Neural progenitor cell (in vitro differentiated cells): ENCODE measurements around the gene SLC37A4. TPM values are rescaled to one million over a fixed set of nuclear protein-coding genes. Genes with fewer than 3 reads are reported as not detected.

ENCODE experiments used
- DNase-seq: peaks from one replicate; pipeline ENCODE4 v3.0.0-alpha.2; 2016; ENCODE audit warnings: low spot score
- H2AFZ ChIP-seq: fragments of 200-600 bp; sonication (generic); replicated peaks from 2 replicates; pipeline ENCODE4 v1.6.1; 2016; ENCODE audit warnings: antibody characterized with exemption
- H3F3A ChIP-seq: fragments of 200-600 bp; sonication (generic); 2 replicates; pipeline ENCODE4 v1.6.1; 2016; ENCODE audit warnings: antibody characterized with exemption, low read depth
- H3K27ac ChIP-seq: fragments of 200-600 bp; sonication (generic); 2 replicates; pipeline ENCODE4 v1.5.1; 2016; ENCODE audit warnings: mild to moderate bottlenecking
- H3K27me3 ChIP-seq: fragments of 200-600 bp; sonication (generic); 2 replicates; pipeline ENCODE4 v1.6.1; 2016; ENCODE audit warnings: mild to moderate bottlenecking, moderate library complexity
- H3K36me3 ChIP-seq: fragments of 200-600 bp; sonication (generic); 2 replicates; pipeline ENCODE4 v1.5.1; 2016
- H3K4me1 ChIP-seq: fragments of 200-600 bp; sonication (generic); 2 replicates; pipeline ENCODE4 v1.6.1; 2016; ENCODE audit warnings: mixed run types
- H3K4me2 ChIP-seq: fragments of 200-600 bp; sonication (generic); 2 replicates; pipeline ENCODE4 v1.6.1; 2016
- H3K4me3 ChIP-seq: fragments of 200-600 bp; sonication (generic); 2 replicates; pipeline ENCODE4 v1.5.1; 2016
- H3K79me2 ChIP-seq: fragments of 200-600 bp; sonication (generic); 2 replicates; pipeline ENCODE4 v1.6.1; 2016; ENCODE audit warnings: low read depth
- H3K9ac ChIP-seq: fragments of 200-600 bp; sonication (generic); 2 replicates; pipeline ENCODE4 v1.6.1; 2016
- H3K9me3 ChIP-seq: fragments of 200-600 bp; sonication (generic); 2 replicates; pipeline ENCODE4 v1.5.1; 2016; ENCODE audit warnings: low read depth
- H4K20me1 ChIP-seq: fragments of 200-600 bp; sonication (generic); 2 replicates; pipeline ENCODE4 v1.6.1; 2016; ENCODE audit warnings: low read depth
- H3K27ac Mint-ChIP-seq: 3 replicates; pipeline ENCODE4 v1.8.0; 2021; ENCODE audit warnings: mixed read lengths
- H3K27me3 Mint-ChIP-seq: 2 replicates; pipeline ENCODE4 v1.8.0; 2022; ENCODE audit warnings: low read depth, mild to moderate bottlenecking, inconsistent platforms, moderate library complexity, mixed read lengths; ENCODE audit not compliant: insufficient read depth
- H3K36me3 Mint-ChIP-seq: 3 replicates; pipeline ENCODE4 v1.8.0; 2021; ENCODE audit warnings: mixed read lengths
- H3K4me1 Mint-ChIP-seq: 3 replicates; pipeline ENCODE4 v1.8.0; 2021; ENCODE audit warnings: mixed read lengths
- H3K4me3 Mint-ChIP-seq: 3 replicates; pipeline ENCODE4 v1.8.0; 2021; ENCODE audit warnings: mild to moderate bottlenecking, moderate library complexity, mixed read lengths
- H3K9me3 Mint-ChIP-seq: 3 replicates; pipeline ENCODE4 v1.8.0; 2020; ENCODE audit warnings: mixed read lengths
- EZH2 ChIP-seq: fragments of 200-600 bp; sonication (generic); IDR thresholded peaks from 2 replicates; pipeline ENCODE4 v1.6.1; 2017; ENCODE audit warnings: antibody characterized with exemption, mild to moderate bottlenecking, moderate library complexity
- EZH2phosphoT487 ChIP-seq: fragments of 200-600 bp; sonication (generic); IDR thresholded peaks from 2 replicates; pipeline ENCODE4 v1.6.1; 2017; ENCODE audit warnings: antibody characterized with exemption
- microRNA-seq: library from miRNA; unstranded; fragments of <30 nt; microRNA quantifications from one replicate; pipeline ENCODE4, GENCODE V29; 2016
- small RNA-seq: library from RNA; depleted of rRNA; stranded (forward); fragments of <200 nt; gene quantifications from one replicate; pipeline ENCODE3, GENCODE V24; 2015
- total RNA-seq: library from RNA; depleted of rRNA; stranded (reverse); fragments of >200 nt; gene quantifications from 2 replicates; pipeline ENCODE4 v1.2.3, GENCODE V29; 2015; ENCODE audit warnings: low replicate concordance
- TF ChIP-seq, protein P1 (sequence below): fragments of 200-600 bp; sonication (generic); IDR thresholded peaks from 2 replicates; pipeline ENCODE4 v1.5.1; 2017; ENCODE audit warnings: antibody characterized with exemption, mild to moderate bottlenecking

The SLC37A4 gene
- total RNA-seq, 1 donor from 2014 or later, result 55.2 TPM

GRCh38 chr11:118980191-118980881, 50.3 kb downstream of the SLC37A4 start:
- Mint-ChIP-seq H3K27ac (no peak overlapping the region), H3K4me3 (no peak overlapping the region), H3K9me3 (no peaks in the 10 kb centered on the region), H3K36me3 (no peaks in the 10 kb centered on the region), H3K4me1 (peaks cover 12% of the 10 kb centered on the region), H3K27me3 (no peaks in the 10 kb centered on the region)
- no peak for DNase-seq
- TF ChIP-seq, protein P1, sequence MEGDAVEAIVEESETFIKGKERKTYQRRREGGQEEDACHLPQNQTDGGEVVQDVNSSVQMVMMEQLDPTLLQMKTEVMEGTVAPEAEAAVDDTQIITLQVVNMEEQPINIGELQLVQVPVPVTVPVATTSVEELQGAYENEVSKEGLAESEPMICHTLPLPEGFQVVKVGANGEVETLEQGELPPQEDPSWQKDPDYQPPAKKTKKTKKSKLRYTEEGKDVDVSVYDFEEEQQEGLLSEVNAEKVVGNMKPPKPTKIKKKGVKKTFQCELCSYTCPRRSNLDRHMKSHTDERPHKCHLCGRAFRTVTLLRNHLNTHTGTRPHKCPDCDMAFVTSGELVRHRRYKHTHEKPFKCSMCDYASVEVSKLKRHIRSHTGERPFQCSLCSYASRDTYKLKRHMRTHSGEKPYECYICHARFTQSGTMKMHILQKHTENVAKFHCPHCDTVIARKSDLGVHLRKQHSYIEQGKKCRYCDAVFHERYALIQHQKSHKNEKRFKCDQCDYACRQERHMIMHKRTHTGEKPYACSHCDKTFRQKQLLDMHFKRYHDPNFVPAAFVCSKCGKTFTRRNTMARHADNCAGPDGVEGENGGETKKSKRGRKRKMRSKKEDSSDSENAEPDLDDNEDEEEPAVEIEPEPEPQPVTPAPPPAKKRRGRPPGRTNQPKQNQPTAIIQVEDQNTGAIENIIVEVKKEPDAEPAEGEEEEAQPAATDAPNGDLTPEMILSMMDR, result no peak
- TF ChIP-seq EZH2 (no peak), EZH2phosphoT487 (no peak)
- no peaks in the 10 kb centered on the region for H3K79me2 ChIP-seq
- H3K4me1 ChIP-seq, result peaks cover 14% of the 10 kb centered on the region
- no peaks in the 10 kb centered on the region for H3K9me3 ChIP-seq
- no peak overlapping the region for H3K4me3 ChIP-seq
- H3K4me2 ChIP-seq, result no peak overlapping the region
- peaks cover 18% of the 10 kb centered on the region for H3F3A ChIP-seq
- H3K27ac ChIP-seq, result no peak overlapping the region
- peak overlapping the region; percentile 53 for H2AFZ ChIP-seq
- H3K27me3 ChIP-seq, result no peaks in the 10 kb centered on the region
- no peaks in the 10 kb centered on the region for H3K36me3 ChIP-seq
- no peak overlapping the region for H3K9ac ChIP-seq
- no peaks in the 10 kb centered on the region for H4K20me1 ChIP-seq

GRCh38 chr11:118979434-118979833, 51.2 kb downstream of the SLC37A4 start:
- Mint-ChIP-seq H3K27ac (no peak overlapping the region), H3K4me1 (peaks cover 18% of the 10 kb centered on the region), H3K27me3 (peaks cover 3% of the 10 kb centered on the region), H3K4me3 (no peak overlapping the region), H3K9me3 (no peaks in the 10 kb centered on the region), H3K36me3 (no peaks in the 10 kb centered on the region)
- TF ChIP-seq EZH2phosphoT487, result no peak
- TF ChIP-seq, protein P1, result peak; percentile 47
- Histone ChIP-seq H3K9me3 (no peaks in the 10 kb centered on the region), H3K79me2 (no peaks in the 10 kb centered on the region), H3F3A (peaks cover 18% of the 10 kb centered on the region), H2AFZ (peak overlapping the region; percentile 53), H3K9ac (no peak overlapping the region), H3K36me3 (no peaks in the 10 kb centered on the region), H3K27ac (no peak overlapping the region), H3K27me3 (no peaks in the 10 kb centered on the region), H3K4me3 (no peak overlapping the region), H3K4me2 (peak overlapping the region; percentile 41), H3K4me1 (peaks cover 18% of the 10 kb centered on the region), H4K20me1 (no peaks in the 10 kb centered on the region)
- peak; percentile 80 for DNase-seq

- H3K27me3 Mint-ChIP-seq, result peaks cover 3% of the 10 kb centered on the region
- peaks cover 6% of the 10 kb centered on the region for H3K9me3 Mint-ChIP-seq
- TF ChIP-seq, protein P1, result no peak
- TF ChIP-seq EZH2phosphoT487 (no peak), EZH2 (no peak)
- Histone ChIP-seq H3K9ac (no peak overlapping the region), H3K4me2 (no peak overlapping the region), H3K9me3 (no peaks in the 10 kb centered on the region), H3K36me3 (no peaks in the 10 kb centered on the region), H3K79me2 (no peaks in the 10 kb centered on the region), H3K27me3 (no peaks in the 10 kb centered on the region), H3K4me1 (peaks cover 18% of the 10 kb centered on the region), H3F3A (peaks cover 18% of the 10 kb centered on the region), H3K4me3 (no peak overlapping the region), H3K27ac (no peak overlapping the region), H2AFZ (no peak overlapping the region), H4K20me1 (no peaks in the 10 kb centered on the region)
- H3K4me3 Mint-ChIP-seq, result no peak overlapping the region
- H3K27ac Mint-ChIP-seq, result no peak overlapping the region
- H3K36me3 Mint-ChIP-seq, result peaks cover 2% of the 10 kb centered on the region
- no peak for DNase-seq
- peaks cover 18% of the 10 kb centered on the region for H3K4me1 Mint-ChIP-seq
These were observed 54.6 kb downstream of the SLC37A4 start for GRCh38 chr11:118975771-118976709.

Small RNAs within 50 kb of the gene (microRNA-seq; reads per million reads assigned to microRNA genes)
- gene MIR3656, result not detected

Small RNAs within 50 kb of the gene (small RNA-seq; reads per million reads assigned to genes)
- not detected for gene AP003392.2
- gene RF00017, result not detected
- gene RF00019, result not detected

Other genes starting within 250 kb of the SLC37A4 start
- 191 and 332 TPM in 2 replicates for gene DDX6, start 239.7 kb downstream of the SLC37A4 start, total RNA-seq
- not detected in 2 replicates for gene CXCR5, start 147.0 kb downstream of the SLC37A4 start, total RNA-seq
- 3.0 and 7.2 TPM in 2 replicates for gene BCL9L, start 105.0 kb downstream of the SLC37A4 start, total RNA-seq
- 0.43 TPM in 1 of 2 replicates, not detected in the other for gene UPK2, start 74.6 kb downstream of the SLC37A4 start, total RNA-seq
- gene FOXR1, start 59.1 kb downstream of the SLC37A4 start, total RNA-seq, result not detected in 2 replicates
- gene CENATAC, start 32.7 kb downstream of the SLC37A4 start, total RNA-seq, result 42.9 and 46.4 TPM in 2 replicates
- 2,482 and 2,538 TPM in 2 replicates for gene RPS25, start 12.5 kb downstream of the SLC37A4 start, total RNA-seq
- gene TRAPPC4, start 12.1 kb downstream of the SLC37A4 start, total RNA-seq, result 53.5 and 59.5 TPM in 2 replicates
- 129 and 203 TPM in 2 replicates for gene HYOU1, start 26.3 kb upstream of the SLC37A4 start, total RNA-seq
- 10.4 and 20.7 TPM in 2 replicates for gene VPS11, start 36.9 kb upstream of the SLC37A4 start, total RNA-seq
- gene HMBS, start 54.0 kb upstream of the SLC37A4 start, total RNA-seq, result 30.0 and 31.1 TPM in 2 replicates
- 13.4 and 24.3 TPM in 2 replicates for gene DPAGT1, start 71.0 kb upstream of the SLC37A4 start, total RNA-seq
- 1.5 and 3.7 TPM in 2 replicates for gene C2CD2L, start 76.5 kb upstream of the SLC37A4 start, total RNA-seq
- gene HINFP, start 90.7 kb upstream of the SLC37A4 start, total RNA-seq, result 32.5 and 47.3 TPM in 2 replicates
- gene ABCG4, start 118.2 kb upstream of the SLC37A4 start, total RNA-seq, result 0.24 and 0.65 TPM in 2 replicates
- 10.2 and 34.8 TPM in 2 replicates for gene NLRX1, start 137.8 kb upstream of the SLC37A4 start, total RNA-seq
- 0.12 TPM in 1 of 2 replicates, not detected in the other for gene NHERF4, start 154.6 kb upstream of the SLC37A4 start, total RNA-seq
- 20.7 and 20.8 TPM in 2 replicates for gene CBL, start 175.5 kb upstream of the SLC37A4 start, total RNA-seq